GM19455 (cell line): ENCODE measurements around the gene DHX15.
A peak's percentile ranks its signal among the peaks of the same experiment; 100 is the strongest.

Experiments
- ATAC-seq: cut with Tn5 transposase; IDR thresholded peaks from one replicate; pipeline ENCODE4 v1.9.1; 2021; ENCODE audit not compliant: unreplicated experiment

The DHX15 gene

GRCh38 chr4:24584211-24584850 is at the start of gene DHX15:
DHX15 (minus strand) TSS chr4:24584554; CDS start chr4:24584393, 161 bp downstream.
- peak; percentile 87 for ATAC-seq

- no peak for ATAC-seq
Measured at GRCh38 chr4:24632011-24632410, 47.7 kb upstream of the DHX15 start.

GRCh38 chr4:24630937-24631336 is 46.6 kb upstream of the DHX15 start:
- ATAC-seq: no peak

- ATAC-seq: no peak
Measured at GRCh38 chr4:24625091-24625490, 40.7 kb upstream of the DHX15 start.

GRCh38 chr4:24624381-24624780 is 40.0 kb upstream of the DHX15 start:
- no peak for ATAC-seq

- no peak for ATAC-seq
Measured at GRCh38 chr4:24622146-24622834, 37.9 kb upstream of the DHX15 start.

- no peak for ATAC-seq
Measured at GRCh38 chr4:24615977-24616376, 31.6 kb upstream of the DHX15 start.

- ATAC-seq: no peak
Measured at GRCh38 chr4:24614881-24615280, 30.5 kb upstream of the DHX15 start.

- no peak for ATAC-seq
Measured at GRCh38 chr4:24613502-24613901, 29.1 kb upstream of the DHX15 start.

- ATAC-seq: no peak
Measured at GRCh38 chr4:24611575-24611974, 27.2 kb upstream of the DHX15 start.

- ATAC-seq: no peak
Measured at GRCh38 chr4:24607334-24607733, 23.0 kb upstream of the DHX15 start.

- no peak for ATAC-seq
Measured at GRCh38 chr4:24605216-24605615, 20.9 kb upstream of the DHX15 start.

- no peak for ATAC-seq
Measured at GRCh38 chr4:24604558-24605214, 20.3 kb upstream of the DHX15 start.

GRCh38 chr4:24603343-24603742 is 19.0 kb upstream of the DHX15 start:
- no peak for ATAC-seq

GRCh38 chr4:24601121-24601520 is 16.8 kb upstream of the DHX15 start:
- no peak for ATAC-seq

- no peak for ATAC-seq
Measured at GRCh38 chr4:24599275-24599674, 14.9 kb upstream of the DHX15 start.

- no peak for ATAC-seq
Measured at GRCh38 chr4:24598025-24598424, 13.7 kb upstream of the DHX15 start.

GRCh38 chr4:24595659-24596058 is 11.3 kb upstream of the DHX15 start:
- ATAC-seq: no peak

- ATAC-seq: no peak
Measured at GRCh38 chr4:24594887-24595286, 10.5 kb upstream of the DHX15 start.

- ATAC-seq: peak; percentile 43
Measured at GRCh38 chr4:24589448-24589847, 5.1 kb upstream of the DHX15 start.

GRCh38 chr4:24588216-24588954 is 4.0 kb upstream of the DHX15 start:
- no peak for ATAC-seq
